Breast epithelium (tissue), 3 donors: Measurements from ENCODE around the gene FGFR3.

Experiments
- CTCF ChIP-seq, 3 donors: fragments of 450-650 bp; IDR thresholded peaks; one replicate each; pipeline ENCODE4 v1.5.1; 2016 to 2017; ENCODE audit warnings: antibody characterized with exemption in 3 of 3, mild to moderate bottlenecking in 3 of 3, moderate library complexity in 3 of 3
- POLR2A ChIP-seq: fragments of 450-650 bp; IDR thresholded peaks from one replicate; pipeline ENCODE4 v1.6.1; 2016; ENCODE audit warnings: antibody characterized with exemption, mild to moderate bottlenecking, moderate library complexity
- POLR2AphosphoS5 ChIP-seq, 3 donors: sonication (generic); formaldehyde crosslinking; IDR thresholded peaks; one replicate each; pipeline ENCODE4 v1.6.1; 2017; ENCODE audit warnings: antibody characterized with exemption in 3 of 3

- TF ChIP-seq POLR2A (no peak), CTCF (IDR thresholded peaks at IDR 0.05) (no peak), POLR2AphosphoS5 (IDR thresholded peaks at IDR 0.05) (no peak)
These were observed 8.3 kb downstream of the FGFR3 start for GRCh38 chr4:1801286-1801958.
